Astrocyte of the cerebellum (primary cell): Measurements from ENCODE around the gene ADAT2.
"Not testable (repeated sequence)": the region's sequence is repeated elsewhere in the genome, so short reads cannot be mapped to it uniquely, and the experiment has no call there.

ENCODE experiments used
- DNase-seq: peaks from one replicate; pipeline ENCODE4 v3.0.0-alpha.2; 2011; ENCODE audit warnings: low read depth
- H3K4me3 ChIP-seq: 2 replicates; pipeline ENCODE4 v1.5.1; 2011; ENCODE audit warnings: mild to moderate bottlenecking, low read depth, low read length, moderate library complexity
- CTCF ChIP-seq: IDR thresholded peaks from 2 replicates; pipeline ENCODE4 v1.5.1; 2012; ENCODE audit warnings: low read length, low read depth, moderate library complexity, mild to moderate bottlenecking; ENCODE audit errors: missing control alignments
- in situ Hi-C: cut with HindIII; loops from 2 replicates; pipeline ENCODE4 v1.10.0; 2017; ENCODE audit warnings: low sequenced_read_pairs

ADAT2 gene

GRCh38 chr6:143485967-143486366, 35.5 kb upstream of the ADAT2 start:
- H3K4me3 ChIP-seq = no peak overlapping the region
- no peak for TF ChIP-seq CTCF
- in situ Hi-C loops = no loop called here
- no peak for DNase-seq

- TF ChIP-seq CTCF = no peak
- H3K4me3 ChIP-seq = no peak overlapping the region
- DNase-seq = no peak
- in situ Hi-C loops = no loop called here
Observed at GRCh38 chr6:143482593-143482992, 32.1 kb upstream of the ADAT2 start.

- H3K4me3 ChIP-seq = no peak overlapping the region
- no peak for TF ChIP-seq CTCF
- in situ Hi-C loops = no loop called here
- DNase-seq = no peak
Observed at GRCh38 chr6:143478479-143479062, 28.1 kb upstream of the ADAT2 start.

GRCh38 chr6:143476545-143476944, 26.1 kb upstream of the ADAT2 start:
- no peak overlapping the region for H3K4me3 ChIP-seq
- in situ Hi-C loops = no loop called here
- TF ChIP-seq CTCF = no peak
- DNase-seq = no peak

DNA sequence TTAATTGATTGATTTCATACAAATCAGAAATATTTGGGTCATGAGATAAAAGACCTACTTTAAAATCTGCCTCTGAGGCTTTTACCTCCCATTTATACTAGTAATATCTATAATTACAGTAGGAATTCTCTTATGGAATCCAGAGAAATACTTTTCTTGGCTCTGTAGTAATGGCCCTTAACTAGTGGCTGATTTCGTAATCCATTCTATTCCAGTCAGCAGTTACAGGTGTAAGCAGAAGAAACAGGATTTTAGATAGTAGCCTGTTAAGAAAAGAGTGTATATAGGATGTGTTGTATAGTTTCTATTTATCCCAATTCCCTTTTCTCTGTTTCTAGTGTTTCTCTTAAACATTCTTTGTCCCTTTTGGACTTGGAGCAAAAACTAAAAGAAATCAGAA, 21.3 kb upstream of the ADAT2 start:
- in situ Hi-C loops = no loop called here
- no peak for DNase-seq
- H3K4me3 ChIP-seq = no peak overlapping the region
- TF ChIP-seq CTCF = no peak

GRCh38 chr6:143468823-143469222, 18.3 kb upstream of the ADAT2 start:
- DNase-seq, H3K4me3 ChIP-seq, in situ Hi-C loops: not testable (repeated sequence)

GRCh38 chr6:143468026-143468425, 17.5 kb upstream of the ADAT2 start:
- no peak for DNase-seq
- TF ChIP-seq CTCF = no peak
- no peak overlapping the region for H3K4me3 ChIP-seq
- in situ Hi-C loops = no loop called here
